Smooth muscle cell (in vitro differentiated cells): ENCODE data around the gene KLHL28. TPM values are rescaled to one million over a fixed set of nuclear protein-coding genes. Genes with fewer than 3 reads are reported as not detected.

ENCODE experiments used
- DNase-seq: peaks from one replicate; lab custom pipeline; 2025; ENCODE audit not compliant: unreplicated experiment; lab: John Stamatoyannopoulos, UW
- H2AFZ ChIP-seq: fragments of 200-600 bp; sonication (generic); 2 replicates; pipeline ENCODE4 v1.6.0; 2016; ENCODE audit warnings: antibody characterized with exemption, low read depth, mild to moderate bottlenecking
- H3F3A ChIP-seq: fragments of 200-600 bp; sonication (generic); 2 replicates; pipeline ENCODE4 v1.6.0; 2017; ENCODE audit warnings: antibody characterized with exemption, low read depth
- H3K27ac ChIP-seq: fragments of 200-600 bp; sonication (generic); 2 replicates; pipeline ENCODE4 v1.5.1; 2016; ENCODE audit warnings: low read depth, mild to moderate bottlenecking
- H3K27me3 ChIP-seq: fragments of 200-600 bp; sonication (generic); 2 replicates; pipeline ENCODE4 v1.6.1; 2016; ENCODE audit warnings: low read depth, mild to moderate bottlenecking
- H3K36me3 ChIP-seq: fragments of 200-600 bp; sonication (generic); 2 replicates; pipeline ENCODE4 v1.5.1; 2016; ENCODE audit warnings: low read depth
- H3K4me1 ChIP-seq: fragments of 200-600 bp; sonication (generic); 2 replicates; pipeline ENCODE4 v1.5.1; 2016; ENCODE audit warnings: low read depth
- H3K4me2 ChIP-seq: fragments of 200-600 bp; sonication (generic); 2 replicates; pipeline ENCODE4 v1.6.0; 2016; ENCODE audit warnings: mild to moderate bottlenecking
- H3K4me3 ChIP-seq: fragments of 200-600 bp; sonication (generic); 2 replicates; pipeline ENCODE4 v1.5.1; 2016; ENCODE audit warnings: mild to moderate bottlenecking
- H3K79me2 ChIP-seq: fragments of 200-600 bp; sonication (generic); 2 replicates; pipeline ENCODE4 v1.6.0; 2016; ENCODE audit warnings: low read depth, mild to moderate bottlenecking
- H3K9ac ChIP-seq: fragments of 200-600 bp; sonication (generic); 2 replicates; pipeline ENCODE4 v1.6.0; 2016; ENCODE audit warnings: low read depth
- H3K9me3 ChIP-seq: fragments of 200-600 bp; sonication (generic); replicated peaks from 2 replicates; pipeline ENCODE4 v1.5.1; 2016; ENCODE audit warnings: low read depth
- H4K20me1 ChIP-seq: fragments of 200-600 bp; sonication (generic); 2 replicates; pipeline ENCODE4 v1.6.0; 2016; ENCODE audit warnings: low read depth
- WGBS: methylation state at CpG from one replicate; pipeline ENCODE4 v1.1.7; 2016; ENCODE audit warnings: low lambda C conversion rate; 5-methylcytosine and 5-hydroxymethylcytosine counted together
- polyA plus RNA-seq: library from polyadenylated mRNA; unstranded; fragments of >200 nt; fragmentation: Nextera tagmentation; extraction: Ambion mirVana; gene quantifications from 2 replicates; pipeline ENCODE4 v1.2.1, GENCODE V29; 2016
- total RNA-seq: library from RNA; depleted of rRNA; stranded (reverse); fragments of >200 nt; gene quantifications from 2 replicates; pipeline ENCODE4 v1.2.3, GENCODE V29; 2014
- TF ChIP-seq, protein P1 (sequence below): fragments of 200-600 bp; sonication (generic); IDR thresholded peaks from 2 replicates; pipeline ENCODE4 v1.5.1; 2017; ENCODE audit warnings: borderline replicate concordance, mild to moderate bottlenecking, antibody characterized with exemption; ENCODE audit not compliant: insufficient read depth, poor library complexity, severe bottlenecking

Gene KLHL28
- total and polyA plus RNA-seq, 2 experiments from 2014 or later, result 10.5 to 21.3 TPM

GRCh38 chr14:44995196-44995595, 33.4 kb upstream of the KLHL28 start:
- no peaks in the 10 kb centered on the region for H3K27me3 ChIP-seq
- DNase-seq, result no peak
- peaks cover 11% of the 10 kb centered on the region for H3K36me3 ChIP-seq
- no peak overlapping the region for H2AFZ ChIP-seq
- H3K4me3 ChIP-seq, result no peak overlapping the region
- no peak overlapping the region for H3K27ac ChIP-seq
- peaks cover 23% of the 10 kb centered on the region for H4K20me1 ChIP-seq
- H3K9ac ChIP-seq, result no peak overlapping the region
- H3K4me2 ChIP-seq, result no peak overlapping the region
- WGBS, result 95% methylated on average over 3 of the region's 3 CpGs
- no peaks in the 10 kb centered on the region for H3F3A ChIP-seq
- H3K9me3 ChIP-seq, result no peaks in the 10 kb centered on the region
- TF ChIP-seq, protein P1, sequence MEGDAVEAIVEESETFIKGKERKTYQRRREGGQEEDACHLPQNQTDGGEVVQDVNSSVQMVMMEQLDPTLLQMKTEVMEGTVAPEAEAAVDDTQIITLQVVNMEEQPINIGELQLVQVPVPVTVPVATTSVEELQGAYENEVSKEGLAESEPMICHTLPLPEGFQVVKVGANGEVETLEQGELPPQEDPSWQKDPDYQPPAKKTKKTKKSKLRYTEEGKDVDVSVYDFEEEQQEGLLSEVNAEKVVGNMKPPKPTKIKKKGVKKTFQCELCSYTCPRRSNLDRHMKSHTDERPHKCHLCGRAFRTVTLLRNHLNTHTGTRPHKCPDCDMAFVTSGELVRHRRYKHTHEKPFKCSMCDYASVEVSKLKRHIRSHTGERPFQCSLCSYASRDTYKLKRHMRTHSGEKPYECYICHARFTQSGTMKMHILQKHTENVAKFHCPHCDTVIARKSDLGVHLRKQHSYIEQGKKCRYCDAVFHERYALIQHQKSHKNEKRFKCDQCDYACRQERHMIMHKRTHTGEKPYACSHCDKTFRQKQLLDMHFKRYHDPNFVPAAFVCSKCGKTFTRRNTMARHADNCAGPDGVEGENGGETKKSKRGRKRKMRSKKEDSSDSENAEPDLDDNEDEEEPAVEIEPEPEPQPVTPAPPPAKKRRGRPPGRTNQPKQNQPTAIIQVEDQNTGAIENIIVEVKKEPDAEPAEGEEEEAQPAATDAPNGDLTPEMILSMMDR, result no peak
- H3K79me2 ChIP-seq, result peaks cover 36% of the 10 kb centered on the region
- no peaks in the 10 kb centered on the region for H3K4me1 ChIP-seq

- H3K79me2 ChIP-seq, result peaks cover 49% of the 10 kb centered on the region
- DNase-seq, result no peak
- H3K4me2 ChIP-seq, result no peak overlapping the region
- no peaks in the 10 kb centered on the region for H3K4me1 ChIP-seq
- H3K27ac ChIP-seq, result no peak overlapping the region
- H3K36me3 ChIP-seq, result no peaks in the 10 kb centered on the region
- no peak overlapping the region for H2AFZ ChIP-seq
- H3K4me3 ChIP-seq, result no peak overlapping the region
- peaks cover 35% of the 10 kb centered on the region for H4K20me1 ChIP-seq
- no peak overlapping the region for H3K9ac ChIP-seq
- no peaks in the 10 kb centered on the region for H3F3A ChIP-seq
- H3K9me3 ChIP-seq, result no peaks in the 10 kb centered on the region
- TF ChIP-seq, protein P1, result no peak
- 93% methylated on average over 2 of the region's 2 CpGs for WGBS
- no peaks in the 10 kb centered on the region for H3K27me3 ChIP-seq
Observed at GRCh38 chr14:44990533-44990932, 28.8 kb upstream of the KLHL28 start.

DNA sequence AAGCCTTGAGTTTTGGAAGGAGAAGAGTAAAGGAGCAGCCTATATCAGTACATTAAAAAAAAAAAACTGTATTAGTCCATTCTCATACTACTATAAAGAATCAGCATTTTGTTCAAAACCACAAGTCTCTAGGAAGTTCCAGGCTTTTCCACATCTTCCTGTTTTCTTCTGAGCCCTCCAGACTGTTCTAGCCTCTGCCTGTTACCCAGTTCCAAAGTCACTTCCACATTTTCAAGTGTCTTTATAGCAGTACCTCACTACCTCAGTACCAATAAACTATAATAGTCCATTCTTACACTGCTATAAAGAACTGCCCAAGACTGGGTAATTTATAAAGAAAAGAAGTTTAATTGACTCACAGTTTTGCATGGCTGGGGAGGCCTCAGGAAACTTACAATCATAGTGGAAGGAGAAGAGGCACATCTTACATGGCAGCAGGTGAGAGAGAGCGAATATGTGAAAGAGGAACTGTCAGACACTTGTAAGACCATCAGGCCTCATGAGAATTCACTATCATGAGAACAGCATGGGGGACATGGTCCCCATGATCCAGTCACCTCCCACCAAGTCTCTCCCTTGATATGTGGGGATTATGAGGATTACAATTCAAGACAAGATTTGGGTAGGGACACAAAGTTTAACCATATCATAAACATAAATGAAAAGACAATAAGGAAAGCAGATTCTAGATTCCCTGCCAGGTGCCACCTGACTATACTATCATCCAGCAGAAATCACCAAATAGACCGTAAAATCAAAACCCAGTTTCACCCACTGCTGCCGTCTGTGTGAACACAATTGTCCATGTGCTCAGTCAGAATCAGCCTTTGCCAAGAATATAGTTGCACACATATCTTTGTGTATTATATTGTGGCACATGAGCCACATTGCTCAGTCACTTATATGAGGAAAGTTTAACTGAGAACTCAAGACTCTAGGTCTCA, 28.0 kb upstream of the KLHL28 start:
- TF ChIP-seq, protein P1, result no peak
- Histone ChIP-seq H3K36me3 (no peaks in the 10 kb centered on the region), H4K20me1 (peaks cover 43% of the 10 kb centered on the region), H3K9me3 (no peaks in the 10 kb centered on the region), H3K4me1 (no peaks in the 10 kb centered on the region), H3K4me2 (no peak overlapping the region), H3K79me2 (peaks cover 57% of the 10 kb centered on the region), H2AFZ (no peak overlapping the region), H3K27me3 (no peaks in the 10 kb centered on the region), H3K27ac (no peak overlapping the region), H3K9ac (no peak overlapping the region), H3F3A (no peaks in the 10 kb centered on the region), H3K4me3 (no peak overlapping the region)
- 77% methylated on average over 3 of the region's 3 CpGs for WGBS
- DNase-seq, result no peak
